HCT116 (cell line): Measurements from ENCODE around the gene RBM25. TPM values are rescaled to one million over a fixed set of nuclear protein-coding genes. Genes with fewer than 3 reads are reported as not detected.

Experiments used
- ATAC-seq: fragments of 200-7000 bp; cut with Tn5 transposase; 2 replicates; pipeline ENCODE4 v1.9.1; 2020; ENCODE audit warnings: mild to moderate bottlenecking, moderate library complexity
- BruUV-seq: library from RNA; stranded (reverse); fragments of 400-500 nt; replicated peaks from 2 replicates; lab custom pipeline; 2021; lab: Mats Ljungman, UMichigan
- CTCF ChIA-PET: fragments of 300-600 bp; sonication (Branson Sonifier 250); formaldehyde crosslinking; loops from one replicate; lab custom pipeline; 2021; ENCODE audit warnings: antibody characterized with exemption; lab: Charles Lee
- POLR2A ChIA-PET: fragments of 300-600, 350-600 bp; sonication (Branson Sonifier 250); formaldehyde crosslinking; loops from one replicate; lab custom pipeline; 2021; ENCODE audit warnings: antibody characterized with exemption; lab: Charles Lee
- RAD21 ChIA-PET, 2 experiments: fragments of 300-600 bp; sonication (Branson Sonifier 250); formaldehyde crosslinking; loops; one replicate each; lab custom pipeline; 2023; ENCODE audit warnings: low total read pairs in 2 of 2; ENCODE audit not compliant: uncharacterized antibody in 2 of 2, unreplicated experiment in 2 of 2, low non-redundant PET in 1 of 2; lab: Charles Lee
- DNase-seq: peaks from one replicate; pipeline ENCODE4 v3.0.0-alpha.2; 2010; ENCODE audit warnings: low read depth, low spot score
- H2AFZ ChIP-seq: fragments of 200-600 bp; shearing (Covaris generic), sonication (generic); 2 replicates; pipeline ENCODE4 v1.6.1; 2017; ENCODE audit warnings: low read depth, mixed run types, mixed read lengths, antibody characterized with exemption, low read length; ENCODE audit not compliant: poor library complexity, severe bottlenecking
- H3K27ac ChIP-seq: 2 replicates; pipeline ENCODE4 v1.5.1; 2012; ENCODE audit warnings: low read depth, low read length
- H3K27me3 ChIP-seq: fragments of 200-600 bp; sonication (generic); 2 replicates; pipeline ENCODE4 v1.6.1; 2016; ENCODE audit warnings: mixed run types, low read length, mixed read lengths; ENCODE audit not compliant: insufficient read depth
- H3K36me3 ChIP-seq, 2 experiments: fragments of 200-500 bp in 1 of 2; fragments of 200-600 bp in 1 of 2; sonication (Bioruptor generic) in 1 of 2; sonication (generic) in 1 of 2; 2 replicates each; pipeline versions ENCODE4 v1.5.1 to v1.6.1; 2014 to 2016; ENCODE audit warnings: low read length in 2 of 2, inconsistent platforms in 1 of 2, mixed read lengths in 1 of 2, mixed run types in 1 of 2; ENCODE audit not compliant: insufficient read depth in 2 of 2, control insufficient read depth in 1 of 2
- H3K4me1 ChIP-seq, 2 experiments: fragments of 200-600 bp in 1 of 2; sonication (generic) in 1 of 2; 2 replicates each; pipeline versions ENCODE4 v1.5.1 to v1.6.1; 2012 to 2017; ENCODE audit warnings: low read length in 2 of 2, inconsistent platforms in 1 of 2, mild to moderate bottlenecking in 1 of 2, mixed read lengths in 1 of 2, mixed run types in 1 of 2, moderate library complexity in 1 of 2; ENCODE audit not compliant: insufficient read depth in 2 of 2, control insufficient read depth in 1 of 2
- H3K4me2 ChIP-seq: fragments of 200-600 bp; sonication (generic); 2 replicates; pipeline ENCODE4 v1.6.1; 2017; ENCODE audit warnings: mixed run types, low read length, mixed read lengths
- H3K4me3 ChIP-seq, 2 experiments: fragments of 200-600 bp in 1 of 2; sonication (generic) in 1 of 2; replicated peaks in 1 of 2; 2 replicates each; pipeline ENCODE4 v1.5.1; 2011 to 2016; ENCODE audit warnings: low read length in 2 of 2, control low read depth in 1 of 2, low read depth in 1 of 2, mild to moderate bottlenecking in 1 of 2, mixed read lengths in 1 of 2, mixed run types in 1 of 2
- H3K79me2 ChIP-seq: fragments of 200-600 bp; sonication (generic); 2 replicates; pipeline ENCODE4 v1.6.1; 2017; ENCODE audit warnings: mild to moderate bottlenecking, mixed run types, low read length, moderate library complexity, mixed read lengths; ENCODE audit not compliant: insufficient read depth
- H3K9ac ChIP-seq: fragments of 200-600 bp; sonication (generic); 2 replicates; pipeline ENCODE4 v1.6.1; 2016; ENCODE audit warnings: low read length, mixed read lengths
- H3K9me2 ChIP-seq: fragments of 200-600 bp; sonication (generic), shearing (Covaris generic); 2 replicates; pipeline ENCODE4 v1.6.1; 2017; ENCODE audit warnings: mixed run types, mild to moderate bottlenecking, moderate library complexity; ENCODE audit not compliant: insufficient read depth
- H3K9me3 ChIP-seq, 2 experiments: fragments of 200-500 bp in 1 of 2; fragments of 200-600 bp in 1 of 2; sonication (Bioruptor generic) in 1 of 2; sonication (generic) in 1 of 2; 2 replicates each; pipeline ENCODE4 v1.6.1; 2014 to 2017; ENCODE audit warnings: low read length in 2 of 2, mixed read lengths in 2 of 2, inconsistent platforms in 1 of 2, low read depth in 1 of 2, mild to moderate bottlenecking in 1 of 2, mixed run types in 1 of 2, moderate library complexity in 1 of 2; ENCODE audit not compliant: control insufficient read depth in 1 of 2, insufficient read depth in 1 of 2
- H4K20me1 ChIP-seq: fragments of 200-600 bp; sonication (generic), shearing (Covaris generic); 2 replicates; pipeline ENCODE4 v1.6.1; 2017; ENCODE audit warnings: mixed run types, mild to moderate bottlenecking, moderate library complexity; ENCODE audit not compliant: insufficient read depth
- CEBPB ChIP-seq: IDR thresholded peaks from 2 replicates; pipeline ENCODE4 v1.6.1; 2012; ENCODE audit warnings: low read depth
- EGR1 ChIP-seq: IDR thresholded peaks from 2 replicates; pipeline ENCODE4 v1.6.1; 2012; ENCODE audit warnings: low read depth
- EZH2 ChIP-seq: fragments of 200-600 bp; sonication (generic); IDR thresholded peaks from 2 replicates; pipeline ENCODE4 v1.6.1; 2017; ENCODE audit warnings: antibody characterized with exemption, mixed run types
- FOSL1 ChIP-seq: IDR thresholded peaks from 2 replicates; pipeline ENCODE4 v1.6.1; 2012; ENCODE audit warnings: low read depth
- JUND ChIP-seq: IDR thresholded peaks from 2 replicates; pipeline ENCODE4 v1.6.1; 2012
- POLR2A ChIP-seq: IDR thresholded peaks from 2 replicates; pipeline ENCODE4 v1.7.0; 2011; ENCODE audit warnings: borderline replicate concordance; ENCODE audit not compliant: insufficient read depth, insufficient read length; ENCODE audit errors: extremely low read depth
- SIN3A ChIP-seq: IDR thresholded peaks from 2 replicates; pipeline ENCODE4 v1.6.1; 2012; ENCODE audit warnings: low read depth
- SP1 ChIP-seq: IDR thresholded peaks from 2 replicates; pipeline ENCODE4 v1.6.1; 2012; ENCODE audit warnings: low read depth
- SRF ChIP-seq: IDR thresholded peaks from 2 replicates; pipeline ENCODE4 v1.6.1; 2012; ENCODE audit warnings: low read depth
- YY1 ChIP-seq: IDR thresholded peaks from 2 replicates; pipeline ENCODE4 v1.6.1; 2011; ENCODE audit warnings: low read length, low read depth, moderate library complexity, mild to moderate bottlenecking; ENCODE audit not compliant: insufficient replicate concordance; ENCODE audit errors: extremely low read depth
- ZFX ChIP-seq: fragments of 450-650 bp; IDR thresholded peaks from 2 replicates; pipeline ENCODE4 v1.6.1; 2017
- ZNF274 ChIP-seq: fragments of 200-500 bp; sonication (Bioruptor generic); IDR thresholded peaks from 2 replicates; pipeline ENCODE4 v1.6.1; 2014; ENCODE audit warnings: mild to moderate bottlenecking, low read depth, low read length, inconsistent platforms
- intact Hi-C: fragments of 100-400 bp; cut with micrococcal nuclease; formaldehyde crosslinking; loops from 2 replicates; pipeline ENCODE4 v1.10.0; 2022
- total RNA-seq: library from RNA; stranded (reverse); gene quantifications from one replicate; pipeline ENCODE4 v1.2.1, GENCODE V29; 2021; ENCODE audit not compliant: unreplicated experiment
- TF ChIP-seq, protein P1 (sequence below): IDR thresholded peaks from 2 replicates; pipeline ENCODE4 v1.6.1; 2012
- TF ChIP-seq, protein P2 (sequence below): IDR thresholded peaks from 2 replicates; pipeline ENCODE4 v1.6.1; 2012
- TF ChIP-seq, protein P3 (sequence below): IDR thresholded peaks from 2 replicates; pipeline ENCODE4 v1.6.1; 2012; ENCODE audit warnings: low read depth

The RBM25 gene
- total RNA-seq, 1 experiment from 2014 or later, result 80.1 TPM

DNA sequence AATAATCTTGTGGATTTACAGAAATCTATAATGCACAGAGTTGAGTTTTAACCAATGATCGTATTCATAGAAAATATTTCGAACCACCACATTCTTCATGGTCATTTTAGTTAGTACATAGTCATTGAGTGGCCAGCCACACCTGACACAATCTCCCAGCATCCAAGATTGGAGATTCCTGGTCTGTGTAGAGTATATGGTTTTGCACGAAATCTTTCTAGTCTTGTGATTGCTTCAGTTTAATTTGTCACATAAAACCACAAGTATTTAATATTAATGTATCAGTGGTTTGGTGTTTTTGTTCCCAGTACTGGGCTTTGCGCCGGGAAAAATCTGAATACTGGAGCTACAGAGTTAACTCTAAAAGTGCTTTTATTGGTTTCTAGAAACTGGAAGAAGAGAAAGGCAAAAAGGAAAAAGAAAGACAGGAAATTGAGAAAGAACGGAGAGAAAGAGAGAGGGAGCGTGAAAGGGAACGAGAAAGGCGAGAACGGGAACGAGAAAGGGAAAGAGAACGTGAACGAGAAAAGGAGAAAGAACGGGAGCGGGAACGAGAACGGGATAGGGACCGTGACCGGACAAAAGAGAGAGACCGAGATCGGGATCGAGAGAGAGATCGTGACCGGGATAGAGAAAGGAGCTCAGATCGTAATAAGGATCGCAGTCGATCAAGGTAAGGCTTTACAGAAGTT, 44.6 kb downstream of the RBM25 start:
- peaks cover 8% of the 10 kb centered on the region for H4K20me1 ChIP-seq
- H3K4me2 ChIP-seq, result no peak overlapping the region
- intact Hi-C loops, result no loop called here
- ATAC-seq (no peak), DNase-seq (no peak)
- ChIA-PET RAD21 (no interaction called here), POLR2A (no interaction called here), CTCF (no interaction called here)
- no peaks in the 10 kb centered on the region for H3K9me2 ChIP-seq
- H3K36me3 ChIP-seq, result peaks cover 79 to 82% of the 10 kb centered on the region in 2 experiments
- H3K79me2 ChIP-seq, result peaks cover 94% of the 10 kb centered on the region
- H2AFZ ChIP-seq, result no peak overlapping the region
- no peaks in the 10 kb centered on the region for H3K9me3 ChIP-seq
- H3K27ac ChIP-seq, result no peak overlapping the region
- H3K9ac ChIP-seq, result no peak overlapping the region
- H3K4me1 ChIP-seq, result no peaks in the 10 kb centered on the region
- H3K27me3 ChIP-seq, result no peaks in the 10 kb centered on the region
- TF ChIP-seq JUND (no peak), SP1 (no peak), EZH2 (no peak), CEBPB (no peak), SRF (no peak), EGR1 (no peak), SIN3A (no peak)
- H3K4me3 ChIP-seq, result no peak overlapping the region
- BruUV-seq, result no TSS peak

DNA sequence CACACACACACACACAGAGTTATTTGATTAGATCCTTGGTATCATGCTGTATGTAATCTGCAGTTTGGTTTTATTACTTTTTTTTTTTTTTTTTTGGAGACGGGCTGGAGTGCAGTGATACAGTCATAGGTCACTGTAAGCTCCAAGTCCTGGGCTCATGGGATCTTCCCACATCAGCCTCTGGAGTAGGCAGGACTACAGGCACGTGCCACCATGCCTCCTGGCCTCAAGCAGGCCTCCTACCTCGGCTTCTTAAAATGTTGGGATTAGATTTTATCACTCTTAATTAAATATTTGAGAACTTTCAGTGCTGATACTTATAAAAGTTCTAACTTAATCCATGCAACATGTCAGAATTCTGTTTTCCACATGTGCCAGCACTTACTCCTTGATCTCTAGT, 46.7 kb downstream of the RBM25 start:
- H3K9me3 ChIP-seq, result no peaks in the 10 kb centered on the region
- TF ChIP-seq SP1, result no peak
- TF ChIP-seq EZH2, result no peak
- TF ChIP-seq, protein P1, sequence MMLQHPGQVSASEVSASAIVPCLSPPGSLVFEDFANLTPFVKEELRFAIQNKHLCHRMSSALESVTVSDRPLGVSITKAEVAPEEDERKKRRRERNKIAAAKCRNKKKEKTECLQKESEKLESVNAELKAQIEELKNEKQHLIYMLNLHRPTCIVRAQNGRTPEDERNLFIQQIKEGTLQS, result no peak
- no peak for TF ChIP-seq ZNF274
- no peak for TF ChIP-seq ZFX
- no peak for TF ChIP-seq POLR2A
- TF ChIP-seq, protein P2, sequence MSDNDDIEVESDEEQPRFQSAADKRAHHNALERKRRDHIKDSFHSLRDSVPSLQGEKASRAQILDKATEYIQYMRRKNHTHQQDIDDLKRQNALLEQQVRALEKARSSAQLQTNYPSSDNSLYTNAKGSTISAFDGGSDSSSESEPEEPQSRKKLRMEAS, result no peak
- no peak for TF ChIP-seq YY1
- TF ChIP-seq CEBPB, result no peak
- TF ChIP-seq EGR1, result no peak
- no peak for TF ChIP-seq FOSL1
- TF ChIP-seq, protein P3, sequence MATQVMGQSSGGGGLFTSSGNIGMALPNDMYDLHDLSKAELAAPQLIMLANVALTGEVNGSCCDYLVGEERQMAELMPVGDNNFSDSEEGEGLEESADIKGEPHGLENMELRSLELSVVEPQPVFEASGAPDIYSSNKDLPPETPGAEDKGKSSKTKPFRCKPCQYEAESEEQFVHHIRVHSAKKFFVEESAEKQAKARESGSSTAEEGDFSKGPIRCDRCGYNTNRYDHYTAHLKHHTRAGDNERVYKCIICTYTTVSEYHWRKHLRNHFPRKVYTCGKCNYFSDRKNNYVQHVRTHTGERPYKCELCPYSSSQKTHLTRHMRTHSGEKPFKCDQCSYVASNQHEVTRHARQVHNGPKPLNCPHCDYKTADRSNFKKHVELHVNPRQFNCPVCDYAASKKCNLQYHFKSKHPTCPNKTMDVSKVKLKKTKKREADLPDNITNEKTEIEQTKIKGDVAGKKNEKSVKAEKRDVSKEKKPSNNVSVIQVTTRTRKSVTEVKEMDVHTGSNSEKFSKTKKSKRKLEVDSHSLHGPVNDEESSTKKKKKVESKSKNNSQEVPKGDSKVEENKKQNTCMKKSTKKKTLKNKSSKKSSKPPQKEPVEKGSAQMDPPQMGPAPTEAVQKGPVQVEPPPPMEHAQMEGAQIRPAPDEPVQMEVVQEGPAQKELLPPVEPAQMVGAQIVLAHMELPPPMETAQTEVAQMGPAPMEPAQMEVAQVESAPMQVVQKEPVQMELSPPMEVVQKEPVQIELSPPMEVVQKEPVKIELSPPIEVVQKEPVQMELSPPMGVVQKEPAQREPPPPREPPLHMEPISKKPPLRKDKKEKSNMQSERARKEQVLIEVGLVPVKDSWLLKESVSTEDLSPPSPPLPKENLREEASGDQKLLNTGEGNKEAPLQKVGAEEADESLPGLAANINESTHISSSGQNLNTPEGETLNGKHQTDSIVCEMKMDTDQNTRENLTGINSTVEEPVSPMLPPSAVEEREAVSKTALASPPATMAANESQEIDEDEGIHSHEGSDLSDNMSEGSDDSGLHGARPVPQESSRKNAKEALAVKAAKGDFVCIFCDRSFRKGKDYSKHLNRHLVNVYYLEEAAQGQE, result no peak
- TF ChIP-seq, all 23 proteins: peak for 0
- Histone ChIP-seq H2AFZ (no peak overlapping the region), H4K20me1 (peaks cover 8% of the 10 kb centered on the region), H3K27ac (no peak overlapping the region), H3K4me3 (no peak overlapping the region), H3K4me2 (no peak overlapping the region), H3K79me2 (peaks cover 78% of the 10 kb centered on the region), H3K4me1 (no peaks in the 10 kb centered on the region), H3K27me3 (no peaks in the 10 kb centered on the region), H3K36me3 (peaks cover 76 to 84% of the 10 kb centered on the region in 2 experiments), H3K9me2 (no peaks in the 10 kb centered on the region), H3K9ac (no peak overlapping the region)
- POLR2A ChIA-PET, result no interaction called here
- ATAC-seq (no peak), DNase-seq (no peak)
- CTCF ChIA-PET, result no interaction called here
- intact Hi-C loops, result no loop called here
- no TSS peak for BruUV-seq
- RAD21 ChIA-PET, result interaction anchor here in 1 of 2 experiments (0.6 kb wide), 1 partner anchor 152 kb away, joined by 3 read pairs; no protein-coding TSS in a partner anchor
